Stimulated activated CD4-positive, alpha-beta T cell treated with anti-CD3 and anti-CD28 coated beads, Interleukin-2, amount 100 ng/mL, for 4 hours (primary cell): ENCODE data around the gene CTSO.
"Not testable (repeated sequence)": the region's sequence is repeated elsewhere in the genome, so short reads cannot be mapped to it uniquely, and the experiment has no call there.

Experiments used
- DNase-seq: peaks from one replicate; pipeline ENCODE4 v3.0.0-alpha.2; 2020; ENCODE audit warnings: low read depth

Gene CTSO

DNA sequence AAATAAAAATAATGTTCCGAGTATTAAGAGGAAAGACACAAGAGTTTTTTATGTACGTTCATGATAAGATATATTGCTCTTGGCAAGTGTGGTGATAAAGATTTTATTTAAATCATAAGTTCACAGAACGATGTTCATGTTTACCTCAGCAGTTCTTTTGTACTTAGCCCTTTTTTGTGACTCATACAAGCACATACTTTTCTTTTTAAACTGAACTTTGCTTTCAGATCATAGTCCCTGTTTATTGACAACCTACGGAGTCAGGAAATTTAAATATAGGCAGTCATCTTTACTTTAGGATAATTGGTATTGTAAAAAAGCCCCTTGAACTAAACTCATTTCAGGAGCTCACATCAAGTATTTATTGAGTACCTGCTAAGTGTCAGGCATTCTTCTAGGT lies 1.3 kb upstream of the CTSO start:
- no peak for DNase-seq

DNA sequence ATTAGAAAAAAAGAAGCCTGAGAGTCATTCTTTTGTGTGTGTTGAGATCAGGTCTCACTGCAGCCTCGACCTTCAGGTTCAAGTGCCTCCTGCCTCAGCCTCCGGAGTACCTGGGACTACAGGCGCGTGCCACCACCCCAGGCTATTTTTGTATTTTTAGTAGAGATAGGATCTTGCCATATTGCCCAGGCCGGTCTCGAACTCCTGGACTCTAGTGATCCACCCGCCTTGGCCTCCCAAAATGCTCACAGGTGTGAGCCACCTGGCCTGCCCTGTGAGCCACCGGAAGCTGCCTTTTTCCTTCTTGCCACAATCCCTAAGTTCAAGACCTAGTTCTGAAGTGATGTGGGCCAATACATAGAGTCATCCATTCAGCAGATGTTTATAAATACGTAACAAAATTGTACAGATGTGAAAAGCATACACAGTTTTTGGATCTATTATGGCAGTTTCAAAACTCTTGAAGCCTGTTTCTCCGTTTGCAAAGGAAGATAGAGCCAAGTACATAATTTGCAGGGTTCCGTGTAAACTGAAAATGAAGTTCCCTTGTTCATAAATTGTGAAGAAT lies 536 bp upstream of the CTSO start:
- DNase-seq, result no peak

DNA sequence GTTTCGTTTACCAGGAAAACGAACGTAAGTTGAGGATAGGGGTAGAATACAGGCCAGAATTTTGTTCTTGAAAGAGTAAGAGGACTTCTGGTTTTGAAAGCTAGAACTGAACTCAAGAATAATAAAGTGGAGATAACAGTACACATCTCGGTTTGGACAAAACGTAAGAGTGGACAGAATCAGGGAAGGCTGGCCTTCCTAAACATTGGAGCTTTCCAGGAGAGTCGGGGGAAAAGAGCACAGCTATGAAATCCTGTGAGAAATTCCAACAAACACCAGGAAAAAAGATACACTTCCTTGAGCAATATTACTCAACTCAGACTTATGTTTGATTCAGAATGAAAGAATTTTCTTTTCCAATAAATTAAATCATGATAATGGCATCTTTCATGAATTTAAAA lies 1.2 kb downstream of the CTSO start:
- DNase-seq, result no peak

DNA sequence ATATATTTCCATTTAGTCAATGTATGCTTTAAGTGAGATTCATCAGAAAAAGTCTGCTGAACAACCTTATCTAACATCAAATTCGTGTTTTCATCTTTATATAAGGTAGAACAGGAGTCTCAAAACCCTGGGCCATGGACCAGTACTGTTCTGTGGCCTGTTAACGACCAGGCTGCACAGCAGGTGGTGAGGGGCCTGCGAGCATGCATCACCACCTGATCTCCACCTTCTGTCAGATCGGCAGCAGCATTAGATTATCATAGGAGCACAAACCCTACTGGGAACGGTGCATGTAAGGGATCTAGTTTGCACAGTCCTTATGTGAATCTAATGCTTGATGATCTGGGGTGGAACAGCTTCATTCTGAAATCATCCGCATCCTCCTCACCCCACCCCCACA lies 3.2 kb downstream of the CTSO start:
- DNase-seq, result no peak

DNA sequence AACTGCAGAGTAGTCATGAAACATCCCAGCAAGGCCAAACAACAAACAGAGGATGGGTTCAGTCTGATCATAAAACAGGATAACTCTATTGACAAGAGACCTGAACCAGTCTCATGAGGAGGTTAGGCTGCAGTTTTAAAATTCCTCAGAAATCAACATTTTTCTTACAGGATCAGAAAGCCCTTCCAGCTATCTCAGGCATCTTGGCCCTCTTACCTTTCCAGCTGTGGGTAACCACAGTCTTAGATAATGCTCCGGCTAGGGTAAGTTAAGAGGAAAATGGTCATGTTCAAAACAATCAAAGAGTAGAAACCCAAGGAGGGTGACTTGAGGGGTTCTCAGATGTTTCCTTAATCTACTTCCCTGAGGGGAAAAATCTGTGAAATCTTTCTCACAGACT lies 5.1 kb downstream of the CTSO start:
- DNase-seq, result no peak

DNA sequence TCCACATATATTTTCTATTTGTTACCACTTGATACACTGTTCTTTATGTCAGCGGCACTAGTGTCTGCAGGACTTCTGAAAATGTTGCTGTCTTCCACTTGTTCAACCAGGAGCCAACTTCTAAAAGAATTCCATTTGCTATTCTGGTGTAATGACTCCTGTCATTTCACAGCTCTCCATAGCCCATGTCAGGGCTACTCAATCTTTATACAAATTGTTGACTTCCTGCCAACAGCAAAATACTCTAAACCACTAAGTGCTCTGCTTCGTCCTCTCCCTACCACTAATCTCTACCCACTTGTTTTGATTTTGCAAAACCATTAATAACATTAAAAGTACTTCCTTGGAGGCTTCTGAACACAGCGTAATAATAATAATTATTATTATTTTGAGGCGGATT lies 7.2 kb downstream of the CTSO start:
- DNase-seq, result no peak

DNA sequence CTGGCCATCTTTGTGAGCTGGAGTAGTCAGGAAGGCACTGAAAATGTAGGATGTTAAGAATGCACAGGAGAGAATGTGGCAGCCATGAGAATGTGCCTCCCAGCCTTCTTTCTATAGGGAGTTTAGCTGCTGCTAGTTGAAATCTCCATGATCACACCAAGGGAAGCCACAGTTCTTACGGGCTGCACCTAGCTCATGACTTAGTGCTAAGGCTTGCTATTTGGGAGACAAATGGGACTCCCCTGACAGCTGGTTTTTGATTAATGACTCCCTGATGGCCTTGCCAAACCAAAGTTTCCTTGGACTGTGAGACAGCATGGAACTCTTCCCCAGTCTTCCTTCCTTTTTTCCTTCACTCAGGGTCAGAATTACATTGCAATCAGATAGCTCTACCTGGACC lies 9.2 kb downstream of the CTSO start:
- DNase-seq, result no peak

DNA sequence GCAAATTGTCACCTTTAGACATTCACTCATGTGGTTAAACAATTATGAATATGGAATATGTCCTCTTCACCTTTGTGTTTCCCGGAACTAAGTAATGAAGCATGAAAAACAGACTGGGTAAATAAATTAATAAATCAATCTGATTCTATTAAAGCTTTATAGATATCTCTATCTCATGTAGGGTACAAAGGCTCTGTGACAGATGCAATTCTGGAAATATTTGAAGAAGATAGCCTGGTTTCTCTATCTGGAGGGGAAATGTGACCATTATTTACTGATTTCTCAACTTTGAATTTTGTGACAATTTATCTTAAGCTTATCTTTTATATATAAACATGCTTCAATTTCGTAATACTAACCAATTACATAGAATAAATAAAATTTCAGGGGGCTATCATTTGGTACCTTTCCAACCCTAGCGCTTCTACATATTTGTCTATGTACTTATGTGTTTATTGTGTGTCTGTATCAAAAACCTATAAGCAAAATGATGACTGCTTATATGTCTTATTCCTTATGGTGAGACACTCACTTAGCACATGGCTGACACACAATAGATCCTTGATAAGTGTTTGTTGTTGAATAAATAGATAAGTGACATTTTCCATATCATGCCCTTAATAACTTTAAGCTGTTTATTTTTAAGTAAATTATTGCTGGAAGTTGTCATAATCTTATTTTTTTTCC lies 9.9 kb downstream of the CTSO start:
- no peak for DNase-seq

DNA sequence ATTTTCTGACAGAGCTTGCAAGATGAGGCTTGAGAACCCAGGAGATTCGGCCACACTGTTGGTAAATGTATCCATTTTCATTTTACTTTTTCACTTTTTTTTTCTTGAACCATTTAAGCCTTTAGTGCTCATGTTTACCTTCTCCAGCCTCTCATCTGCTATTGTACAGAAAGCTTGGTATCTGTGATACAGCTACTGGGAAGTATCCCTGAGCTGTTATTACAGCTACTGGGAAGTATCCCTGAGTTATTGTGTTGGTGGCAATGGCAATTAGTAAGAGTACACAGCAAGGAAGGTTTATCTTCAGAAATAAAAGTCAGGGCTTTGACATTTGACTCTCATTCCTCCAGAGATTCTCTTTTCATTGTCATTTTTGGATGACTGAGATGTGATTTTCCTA lies 11.8 kb downstream of the CTSO start:
- no peak for DNase-seq

DNA sequence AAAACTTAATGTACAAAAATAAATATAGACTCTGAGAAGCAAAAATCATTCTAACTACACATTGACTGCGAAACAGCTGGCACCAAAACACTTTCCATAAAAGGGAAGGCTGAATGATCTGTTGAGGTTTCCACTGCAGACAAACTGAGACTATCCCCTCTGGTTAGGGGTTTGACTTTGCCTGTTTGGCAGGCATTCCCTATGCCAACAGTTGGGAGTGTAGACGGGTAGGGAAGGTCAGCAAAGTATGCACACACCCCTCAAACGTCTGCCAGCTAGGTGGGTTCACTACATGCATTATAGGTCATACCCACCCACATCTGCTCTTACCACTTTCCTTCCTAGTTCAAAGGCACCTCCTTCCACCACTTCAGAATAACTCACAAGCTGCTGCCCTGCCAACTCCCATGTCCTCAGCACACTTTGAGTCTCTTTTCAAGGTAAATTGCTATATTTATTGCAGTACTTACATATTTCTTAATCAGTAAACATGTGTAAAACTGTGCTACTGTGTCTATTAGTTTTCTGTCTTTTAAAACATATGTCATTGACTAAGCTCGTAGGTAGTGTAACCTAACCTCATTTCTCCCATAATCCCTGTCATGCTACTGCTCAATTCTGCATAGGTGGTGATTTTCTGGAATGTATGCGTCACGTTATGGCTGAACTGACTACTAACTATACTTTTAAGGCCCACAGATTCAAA lies 12.4 kb downstream of the CTSO start:
- no peak for DNase-seq

DNA sequence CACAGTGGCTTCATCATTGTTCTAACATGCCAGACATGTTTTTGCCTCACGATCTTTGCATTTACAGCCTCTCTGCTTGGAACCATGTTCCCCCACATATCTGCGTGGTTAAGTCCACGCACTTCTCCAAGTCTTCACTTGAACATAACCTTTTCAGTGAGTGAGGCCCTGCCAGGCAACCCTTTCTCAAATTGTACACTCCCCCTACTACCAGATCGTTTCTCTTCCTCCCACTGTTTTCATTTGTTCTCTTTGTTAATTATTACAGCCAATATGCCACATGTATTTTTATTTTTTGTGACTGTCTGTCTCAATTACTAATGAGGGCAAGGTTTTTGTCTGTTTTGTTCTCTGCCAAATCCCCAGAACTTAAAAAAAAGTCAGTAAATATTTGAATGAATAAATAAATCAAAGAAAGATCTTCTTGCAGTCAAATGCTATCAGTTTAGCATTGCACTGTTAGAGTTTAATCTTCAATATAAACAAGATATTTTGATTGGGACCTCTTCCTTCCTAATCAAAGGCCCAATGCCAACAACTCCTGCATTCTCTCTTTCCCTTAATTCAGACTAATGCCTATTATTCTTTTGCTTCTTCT lies 18.2 kb downstream of the CTSO start:
- DNase-seq, result no peak

DNA sequence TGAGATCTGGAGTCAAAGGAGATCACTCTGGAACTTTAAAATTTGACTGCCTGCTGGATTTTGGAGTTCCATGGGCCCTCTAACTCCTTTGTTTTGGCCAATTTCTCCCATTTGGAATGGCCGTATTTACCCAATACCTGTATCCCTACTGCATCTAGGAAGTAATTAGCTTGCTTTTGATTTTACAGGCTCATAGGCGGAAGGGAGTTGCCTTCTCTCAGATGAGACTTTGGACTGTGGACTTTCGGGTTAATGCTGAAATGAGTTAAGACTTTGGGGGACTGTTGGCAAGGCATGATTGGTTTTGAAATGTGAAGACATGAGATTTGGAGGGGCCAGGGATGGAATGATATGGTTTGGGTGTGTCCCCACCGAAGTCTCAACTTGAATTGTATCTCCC lies 19.0 kb downstream of the CTSO start:
- not testable (repeated sequence) for DNase-seq

DNA sequence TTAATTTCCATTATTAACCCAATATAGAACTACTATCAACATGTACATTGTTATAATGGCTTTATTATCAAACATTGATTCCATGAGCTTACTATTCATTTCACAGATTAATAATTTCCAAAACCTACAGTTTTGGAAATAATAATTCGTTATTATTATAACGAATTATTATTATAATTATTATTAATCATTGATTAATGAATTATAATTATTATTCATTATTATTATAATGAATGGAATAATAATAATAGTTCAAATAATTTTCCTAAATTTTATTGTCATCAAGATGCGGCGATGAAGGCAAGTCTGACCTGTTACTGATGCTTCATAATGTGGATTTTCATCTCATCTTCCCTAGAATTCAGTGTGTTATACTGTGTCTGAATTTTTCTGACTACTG lies 22.0 kb downstream of the CTSO start:
- DNase-seq, result no peak

DNA sequence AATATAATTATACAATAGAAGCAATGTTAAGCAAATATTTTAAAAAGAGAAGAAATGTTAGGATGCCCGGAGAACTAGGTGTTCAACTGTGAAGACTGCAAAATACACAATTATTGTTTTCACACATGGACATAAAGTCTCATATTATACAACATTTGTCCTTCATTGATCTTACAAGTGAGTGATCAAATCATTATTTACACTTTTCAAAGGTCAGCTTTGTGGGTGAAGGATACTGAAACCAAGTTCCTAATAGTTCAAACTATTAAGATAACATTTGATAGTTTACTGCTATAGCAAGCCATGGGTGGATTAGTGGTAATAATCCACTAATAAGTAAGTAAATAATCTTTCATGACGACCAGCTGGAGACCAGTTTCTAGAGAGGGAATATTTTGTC lies 23.3 kb downstream of the CTSO start:
- no peak for DNase-seq

DNA sequence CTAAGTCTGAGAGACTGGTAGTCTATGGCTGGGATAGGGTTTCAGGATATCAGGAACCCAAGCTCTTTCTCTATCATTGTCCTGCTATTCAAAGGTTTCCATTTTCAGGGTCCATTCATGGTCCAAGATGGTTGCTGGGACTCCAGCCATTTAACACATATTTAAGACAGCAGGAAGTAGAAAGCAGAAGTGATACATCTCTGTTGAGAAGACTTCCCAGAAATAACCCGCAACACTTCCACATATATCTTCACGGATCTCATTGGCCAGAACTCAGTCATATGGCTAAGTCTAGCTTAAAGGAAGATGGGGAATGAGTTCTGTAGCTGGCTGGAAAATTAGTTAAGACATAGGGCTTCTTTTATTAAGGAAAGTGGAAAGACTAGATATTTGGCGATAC lies 23.8 kb downstream of the CTSO start:
- DNase-seq, result no peak

DNA sequence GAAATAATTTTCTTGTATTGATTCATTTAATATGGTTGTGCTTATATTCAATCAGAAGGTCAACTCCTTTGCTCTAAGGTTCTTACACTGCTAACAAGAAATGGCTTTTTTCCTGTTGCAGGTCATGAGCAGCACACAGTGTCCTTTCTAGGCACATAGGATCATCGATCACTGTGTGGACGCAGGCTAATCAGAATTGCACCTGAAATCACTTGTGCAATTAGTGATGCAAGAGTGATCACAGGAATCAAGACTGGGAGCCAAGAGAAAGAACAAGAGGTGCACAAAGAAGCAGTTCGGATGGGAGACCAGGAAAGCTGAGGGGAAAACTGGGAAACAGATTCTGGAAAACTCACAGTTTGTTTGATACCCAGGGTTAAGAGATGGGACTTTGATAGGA lies 29.0 kb downstream of the CTSO start:
- DNase-seq, result no peak

DNA sequence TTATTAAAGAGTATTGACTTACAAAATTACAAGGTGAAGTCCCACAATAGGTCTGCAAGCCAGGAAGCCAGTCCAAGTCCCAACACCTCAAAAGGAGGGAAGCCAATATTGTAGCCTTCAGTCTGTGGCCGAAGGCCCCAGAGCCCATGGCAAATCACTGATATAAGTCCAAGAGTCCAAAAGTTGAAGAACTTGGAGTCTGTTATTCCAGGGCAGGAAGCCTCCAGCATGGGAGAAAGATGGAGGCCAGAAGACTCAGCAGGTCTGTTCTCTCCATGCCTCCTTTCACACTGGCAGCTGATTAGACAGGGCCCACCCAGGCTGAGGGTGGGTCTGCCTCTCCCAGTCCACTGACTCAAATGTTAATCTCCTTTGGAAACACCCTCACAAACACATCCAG lies 32.1 kb downstream of the CTSO start:
- DNase-seq, result no peak

DNA sequence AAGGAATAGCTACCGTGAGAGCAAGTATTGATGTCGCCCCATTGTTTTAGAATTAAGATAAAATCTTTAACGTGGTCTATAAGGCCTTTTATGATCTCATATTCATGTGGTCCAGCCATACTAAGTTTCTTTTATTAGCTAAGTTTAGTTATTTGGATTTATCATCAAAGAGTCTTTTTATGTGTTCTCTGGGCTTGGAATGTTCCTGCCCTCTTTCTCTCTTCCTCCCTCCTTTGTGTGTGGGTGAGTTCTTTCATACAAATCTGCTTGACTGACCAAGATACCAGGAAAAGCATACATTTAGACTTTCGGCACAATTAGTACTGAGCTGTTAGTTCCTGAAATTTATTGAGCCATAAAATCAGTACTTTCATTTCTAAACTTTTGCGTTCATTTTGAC lies 38.9 kb downstream of the CTSO start:
- no peak for DNase-seq

DNA sequence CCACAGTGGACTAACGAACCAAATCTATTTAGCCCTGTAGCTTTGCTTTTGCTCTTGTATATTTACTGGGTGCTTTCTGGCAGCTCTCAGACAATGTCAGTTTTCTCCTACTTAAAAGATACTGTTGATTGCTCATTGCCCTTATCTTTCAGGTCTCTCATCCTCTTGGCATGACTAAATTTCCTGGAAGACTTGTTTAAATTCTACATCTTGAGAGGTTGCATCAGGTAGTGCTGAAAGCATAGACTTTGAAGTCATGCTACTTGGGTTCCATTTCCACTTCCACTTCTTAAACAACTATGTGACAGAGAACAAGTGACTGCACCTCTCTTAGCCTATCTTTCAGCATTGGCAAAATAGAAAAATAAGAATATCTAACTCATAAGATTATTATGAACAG lies 41.8 kb downstream of the CTSO start:
- no peak for DNase-seq

DNA sequence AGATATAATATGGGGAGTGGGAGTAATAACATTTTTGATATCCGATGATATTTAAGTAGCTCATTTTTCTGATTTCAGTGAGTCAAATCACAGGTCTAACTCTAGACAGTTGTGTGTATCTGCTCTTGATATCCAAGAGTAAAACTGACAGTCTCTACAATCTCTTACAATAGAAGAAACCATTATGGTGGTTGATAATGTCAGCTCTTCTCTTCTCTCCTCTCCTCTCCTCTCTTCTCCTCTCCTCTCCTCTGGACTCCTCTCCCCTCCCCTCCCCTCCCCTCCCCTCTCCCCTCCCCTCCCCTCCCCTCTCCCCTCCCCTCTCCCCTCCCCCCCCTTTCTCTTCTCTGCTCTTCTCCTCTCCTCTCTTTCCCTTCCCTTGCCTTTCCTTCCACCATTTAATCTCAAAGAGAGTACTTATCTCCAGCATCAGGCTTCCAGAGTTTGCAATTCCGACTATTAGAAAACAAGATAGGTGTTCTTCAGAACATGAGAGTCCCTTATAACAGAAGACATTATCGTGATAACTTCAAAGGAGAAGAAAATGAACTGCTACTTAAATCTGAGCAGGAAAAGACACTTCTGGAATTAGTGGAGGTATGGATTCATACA lies 43.9 kb downstream of the CTSO start:
- no peak for DNase-seq

DNA sequence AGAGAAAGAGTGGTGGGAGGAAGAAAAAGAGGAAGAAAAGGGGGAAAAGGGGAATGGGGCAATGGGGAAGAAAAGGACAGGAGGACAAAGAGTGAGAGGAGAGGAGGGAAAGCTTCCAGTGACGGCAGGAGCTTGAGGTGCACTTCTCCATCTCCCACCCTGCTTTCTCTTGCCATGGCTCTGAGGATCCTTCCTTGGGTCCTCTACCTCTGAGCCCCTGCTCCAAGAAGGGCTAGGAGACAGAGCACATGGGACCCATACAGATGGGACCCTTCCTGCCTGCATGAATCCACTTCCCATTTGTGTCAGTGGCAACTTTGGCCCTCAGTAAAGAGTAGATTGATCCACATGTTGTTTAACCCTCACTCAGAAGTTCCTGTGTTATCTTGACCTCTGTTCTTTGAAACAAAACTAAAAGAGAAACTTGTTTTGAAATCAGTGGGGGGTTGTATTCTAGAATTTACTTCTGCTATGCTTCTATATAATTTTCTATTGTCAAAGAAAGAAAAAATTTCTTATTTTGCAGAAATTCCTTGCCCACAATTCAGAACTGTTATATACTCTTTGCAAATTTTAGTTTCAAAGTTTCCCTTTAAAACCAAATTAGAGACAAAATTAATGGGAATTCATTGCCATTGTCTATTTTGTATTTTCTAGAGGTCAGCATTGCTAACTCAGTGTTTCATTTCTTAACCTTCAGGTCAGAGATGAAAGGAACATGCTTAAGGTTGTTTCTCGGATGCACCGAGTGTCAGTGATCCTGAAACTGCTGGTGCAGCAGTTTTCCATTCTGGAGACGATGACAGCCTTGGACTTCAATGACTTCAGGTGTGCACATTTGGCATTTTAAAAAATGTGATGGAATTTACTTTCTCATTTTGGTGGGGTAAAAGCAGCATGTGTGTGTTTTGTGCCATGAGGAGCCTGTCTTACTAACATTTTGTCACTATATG lies 45.2 kb downstream of the CTSO start:
- DNase-seq, result no peak

DNA sequence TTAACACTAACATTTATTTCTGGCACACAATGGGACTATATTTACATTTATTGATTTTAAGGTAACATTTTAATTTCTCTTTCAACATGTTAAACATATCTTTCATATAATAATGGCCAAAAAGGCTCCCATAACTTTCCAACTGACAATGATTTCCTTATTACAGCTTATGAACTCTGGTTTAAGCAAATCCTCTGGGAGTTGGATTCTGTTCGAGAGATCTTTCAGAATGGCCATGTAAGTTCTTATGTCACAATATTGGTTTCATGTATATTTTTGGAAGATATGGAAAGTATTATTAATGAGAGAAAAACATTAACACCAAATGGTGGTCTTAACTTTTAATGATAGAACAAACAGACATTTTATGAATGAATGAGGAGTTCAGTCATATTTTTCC lies 46.1 kb downstream of the CTSO start:
- DNase-seq, result no peak
